Muscle layer of colon (tissue), 2 donors: Measurements from ENCODE around the gene CYP3A5.

Experiments used
- H3K27ac ChIP-seq: one replicate; pipeline ENCODE4 v1.7.0; 2013; ENCODE audit warnings: low read depth, mild to moderate bottlenecking, low read length, moderate library complexity
- H3K27me3 ChIP-seq, 2 donors: one replicate each; pipeline ENCODE4 v1.7.0; 2013; ENCODE audit warnings: low read length in 2 of 2, mild to moderate bottlenecking in 2 of 2; ENCODE audit not compliant: insufficient read depth in 2 of 2, control insufficient read depth in 1 of 2
- H3K36me3 ChIP-seq: one replicate; pipeline ENCODE4 v1.7.0; 2013; ENCODE audit warnings: mild to moderate bottlenecking, low read length; ENCODE audit not compliant: insufficient read depth
- H3K4me1 ChIP-seq: one replicate; pipeline ENCODE4 v1.7.0; 2013; ENCODE audit warnings: mild to moderate bottlenecking, low read length; ENCODE audit not compliant: insufficient read depth
- H3K4me3 ChIP-seq, 2 donors: one replicate each; pipeline ENCODE4 v1.7.0; 2013; ENCODE audit warnings: low read length in 2 of 2, low read depth in 1 of 2, mild to moderate bottlenecking in 1 of 2, moderate library complexity in 1 of 2
- H3K9ac ChIP-seq: one replicate; pipeline ENCODE4 v1.7.0; 2013; ENCODE audit warnings: low read length
- H3K9me3 ChIP-seq: one replicate; pipeline ENCODE4 v1.7.0; 2013; ENCODE audit warnings: mild to moderate bottlenecking, low read length
- donor health status: abdominal sarcoma.
- donor health status: Adenocarcinoma of cecum.

The CYP3A5 gene

GRCh38 chr7:99599836-99600235 lies 80.0 kb downstream of the CYP3A5 start:
- Histone ChIP-seq H3K27ac (no peak overlapping the region), H3K4me1 (no peaks in the 10 kb centered on the region), H3K36me3 (no peaks in the 10 kb centered on the region), H3K4me3 (no peak overlapping the region), H3K27me3 (no peaks in the 10 kb centered on the region), H3K9me3 (no peaks in the 10 kb centered on the region), H3K9ac (no peak overlapping the region)
